A673 (cell line): ENCODE results near the gene TNPO3.

Experiments used
- EZH2 ChIP-seq: fragments of 200-600 bp; sonication (generic); IDR thresholded peaks from 2 replicates; pipeline ENCODE4 v1.6.1; 2017; ENCODE audit warnings: borderline replicate concordance, low read depth, mild to moderate bottlenecking, mixed read lengths, antibody characterized with exemption, low read length; ENCODE audit not compliant: poor library complexity, severe bottlenecking
- TF ChIP-seq, protein P1 (sequence below): fragments of 300-800, 200-600 bp; sonication (generic); conservative IDR thresholded peaks from 2 replicates; pipeline ENCODE4 v1.5.1; 2017; ENCODE audit warnings: low read depth, mild to moderate bottlenecking, antibody characterized with exemption, low read length, moderate library complexity, mixed read lengths

GRCh38 chr7:128920913-128921582 lies 133.9 kb downstream of the TNPO3 start:
- TF ChIP-seq, protein P1, sequence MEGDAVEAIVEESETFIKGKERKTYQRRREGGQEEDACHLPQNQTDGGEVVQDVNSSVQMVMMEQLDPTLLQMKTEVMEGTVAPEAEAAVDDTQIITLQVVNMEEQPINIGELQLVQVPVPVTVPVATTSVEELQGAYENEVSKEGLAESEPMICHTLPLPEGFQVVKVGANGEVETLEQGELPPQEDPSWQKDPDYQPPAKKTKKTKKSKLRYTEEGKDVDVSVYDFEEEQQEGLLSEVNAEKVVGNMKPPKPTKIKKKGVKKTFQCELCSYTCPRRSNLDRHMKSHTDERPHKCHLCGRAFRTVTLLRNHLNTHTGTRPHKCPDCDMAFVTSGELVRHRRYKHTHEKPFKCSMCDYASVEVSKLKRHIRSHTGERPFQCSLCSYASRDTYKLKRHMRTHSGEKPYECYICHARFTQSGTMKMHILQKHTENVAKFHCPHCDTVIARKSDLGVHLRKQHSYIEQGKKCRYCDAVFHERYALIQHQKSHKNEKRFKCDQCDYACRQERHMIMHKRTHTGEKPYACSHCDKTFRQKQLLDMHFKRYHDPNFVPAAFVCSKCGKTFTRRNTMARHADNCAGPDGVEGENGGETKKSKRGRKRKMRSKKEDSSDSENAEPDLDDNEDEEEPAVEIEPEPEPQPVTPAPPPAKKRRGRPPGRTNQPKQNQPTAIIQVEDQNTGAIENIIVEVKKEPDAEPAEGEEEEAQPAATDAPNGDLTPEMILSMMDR = no peak
- no peak for TF ChIP-seq EZH2
